K562 (cell line): ENCODE measurements around the gene RNU11. TPM values are rescaled to one million over a fixed set of nuclear protein-coding genes. Genes with fewer than 3 reads are reported as not detected.
A peak's percentile ranks its signal among the peaks of the same experiment; 100 is the strongest.

Experiments used
- ATF1 ChIP-seq, 2 experiments: fragments of 450-650 bp in 1 of 2; IDR thresholded peaks; 2 replicates each; pipeline ENCODE4 v1.6.1; 2016; ENCODE audit warnings: missing compliant biosample characterization in 1 of 2, missing genetic modification characterization in 1 of 2
- BRD4 ChIP-seq: fragments of 200-600 bp; sonication (generic); IDR thresholded peaks from 2 replicates; pipeline ENCODE4 v1.6.1; 2017; ENCODE audit warnings: inconsistent platforms
- CTBP1 ChIP-seq: fragments of 450-650 bp; IDR thresholded peaks from 2 replicates; pipeline ENCODE4 v1.6.1; 2016; ENCODE audit warnings: borderline replicate concordance
- DIDO1 ChIP-seq: fragments of 450-650 bp; IDR thresholded peaks from 2 replicates; pipeline ENCODE4 v1.6.1; 2016; ENCODE audit warnings: low read depth, missing biosample characterization, missing genetic modification characterization
- DNMT1 ChIP-seq: fragments of 450-650 bp; IDR thresholded peaks from 2 replicates; pipeline ENCODE4 v1.6.1; 2016; ENCODE audit warnings: antibody characterized with exemption, mild to moderate bottlenecking
- EP400 ChIP-seq: fragments of 450-650 bp; IDR thresholded peaks from 2 replicates; pipeline ENCODE4 v1.6.1; 2017; ENCODE audit warnings: antibody characterized with exemption, mild to moderate bottlenecking, moderate library complexity
- GATA2 ChIP-seq: sonication (generic); formaldehyde crosslinking; IDR thresholded peaks from 2 replicates; pipeline ENCODE4 v1.4.0; 2020; ENCODE audit warnings: mild to moderate bottlenecking, missing genetic modification reagents
- GTF2F1 ChIP-seq: IDR thresholded peaks from 2 replicates; pipeline ENCODE4 v1.6.1; 2011; ENCODE audit warnings: low read depth, low read length, improper control_type of control experiment
- ILF3 ChIP-seq: fragments of 450-650 bp; IDR thresholded peaks from 2 replicates; pipeline ENCODE4 v1.6.1; 2018; ENCODE audit warnings: antibody characterized with exemption, mild to moderate bottlenecking, moderate library complexity, borderline replicate concordance
- KDM5B ChIP-seq: fragments of 200-600 bp; sonication (generic); IDR thresholded peaks from 2 replicates; pipeline ENCODE4 v1.6.1; 2012; ENCODE audit warnings: low read depth, mild to moderate bottlenecking, moderate library complexity, low read length, control low read depth, inconsistent platforms; ENCODE audit not compliant: insufficient replicate concordance
- MEIS2 ChIP-seq: fragments of 450-650 bp; IDR thresholded peaks from 2 replicates; pipeline ENCODE4 v1.6.1; 2014; ENCODE audit warnings: mild to moderate bottlenecking; ENCODE audit not compliant: partially characterized antibody
- NONO ChIP-seq, 2 experiments: fragments of 200-400 bp in 1 of 2; fragments of 450-650 bp in 1 of 2; formaldehyde crosslinking in 1 of 2; IDR thresholded peaks; 2 replicates each; pipeline ENCODE4 v1.6.1; 2017; ENCODE audit warnings: low read depth in 2 of 2, mild to moderate bottlenecking in 2 of 2, moderate library complexity in 2 of 2, low read length in 1 of 2
- NR2C1 ChIP-seq, 2 experiments: fragments of 450-650 bp; IDR thresholded peaks; 2 replicates each; pipeline ENCODE4 v1.6.1; 2017; ENCODE audit warnings: mild to moderate bottlenecking in 2 of 2, antibody characterized with exemption in 1 of 2, inconsistent platforms in 1 of 2, missing compliant biosample characterization in 1 of 2, missing genetic modification characterization in 1 of 2
- OTX1 ChIP-seq: fragments of 450-650 bp; formaldehyde crosslinking; IDR thresholded peaks from 2 replicates; pipeline ENCODE4 v1.4.0; 2022; ENCODE audit warnings: mild to moderate bottlenecking
- PTTG1 ChIP-seq: fragments of 450-650 bp; IDR thresholded peaks from 2 replicates; pipeline ENCODE4 v1.6.1; 2016; ENCODE audit warnings: low read depth, mild to moderate bottlenecking, missing genetic modification characterization, missing compliant biosample characterization
- SMARCA4 ChIP-seq: fragments of 450-650 bp; IDR thresholded peaks from 2 replicates; pipeline ENCODE4 v1.6.1; 2016
- TEAD1 ChIP-seq, 2 experiments: fragments of 450-650 bp in 1 of 2; sonication (generic) in 1 of 2; formaldehyde crosslinking; IDR thresholded peaks; 2 replicates each; pipeline versions ENCODE4 v1.4.0 to v1.8.0; 2020 to 2022; ENCODE audit warnings: mild to moderate bottlenecking in 2 of 2, missing genetic modification reagents in 1 of 2
- YY1 ChIP-seq, 3 experiments: IDR thresholded peaks; 2 replicates each; pipeline ENCODE4 v1.6.1; 2011; ENCODE audit warnings: low read length in 2 of 3, mild to moderate bottlenecking in 2 of 3, moderate library complexity in 2 of 3, borderline replicate concordance in 1 of 3, control low read depth in 1 of 3, low read depth in 1 of 3; ENCODE audit not compliant: insufficient read depth in 3 of 3, insufficient replicate concordance in 2 of 3, control insufficient read depth in 1 of 3, insufficient read length in 1 of 3; ENCODE audit errors: extremely low read depth in 1 of 3
- ZBTB11 ChIP-seq, 3 experiments: fragments of 200-800 bp in 1 of 3; fragments of 250-450 bp in 1 of 3; fragments of 450-650 bp in 1 of 3; sonication (Bioruptor Pico) in 1 of 3; sonication (Bioruptor generic) in 1 of 3; formaldehyde crosslinking in 1 of 3; IDR thresholded peaks; 2 replicates each; pipeline versions ENCODE4 v1.6.1 to v1.8.0; 2016 to 2022; ENCODE audit warnings: mild to moderate bottlenecking in 2 of 3, missing genetic modification characterization in 2 of 3, missing compliant biosample characterization in 1 of 3, moderate library complexity in 1 of 3
- ZFX ChIP-seq: sonication (generic); formaldehyde crosslinking; IDR thresholded peaks from 2 replicates; pipeline ENCODE4 v1.8.0; 2022; ENCODE audit warnings: mild to moderate bottlenecking, missing genetic modification reagents, moderate library complexity
- ZNF551 ChIP-seq: fragments of 250-450 bp; sonication (Bioruptor Pico); IDR thresholded peaks from 2 replicates; pipeline ENCODE4 v1.5.0; 2021; ENCODE audit warnings: mild to moderate bottlenecking, moderate library complexity
- ZNF76 ChIP-seq: fragments of 250-450 bp; sonication (Bioruptor Pico); IDR thresholded peaks from 2 replicates; pipeline ENCODE4 v1.4.0; 2020; ENCODE audit warnings: mild to moderate bottlenecking, moderate library complexity, borderline replicate concordance
- ZNF79 ChIP-seq: fragments of 250-450 bp; sonication (Bioruptor Pico); IDR thresholded peaks from 2 replicates; pipeline ENCODE4 v1.4.0; 2020; ENCODE audit warnings: low read depth, mild to moderate bottlenecking, moderate library complexity
- polyA plus RNA-seq, 8 experiments: library from polyadenylated mRNA; depleted of rRNA in 4 of 8; stranded (reverse) in 5 of 8; unstranded in 3 of 8; fragments of >200 nt; fragmentation: Nextera tagmentation in 2 of 8; fragmentation: Illumina TruSeq in 1 of 8; extraction: Ambion mirVana in 2 of 8; extraction: Trizol in 1 of 8; gene quantifications; 2 replicates each; pipeline versions ENCODE4 v1.2.1 to v1.2.3, GENCODE V29; 2011 to 2014; ENCODE audit warnings: inconsistent platforms in 1 of 8, missing spikeins in 1 of 8
- total RNA-seq, 7 experiments: library from RNA; depleted of rRNA in 6 of 7; stranded (reverse); fragments of >200 nt in 6 of 7; fragmentation: Illumina TruSeq in 2 of 7; extraction: Trizol in 2 of 7; gene quantifications; 2 replicates each; pipeline versions ENCODE4 v1.2.1 to v1.2.3, GENCODE V29; 2011 to 2021; ENCODE audit warnings: low replicate concordance in 1 of 7

Gene RNU11
- total and polyA plus RNA-seq, 9 of the 15 experiments (the other 6 are each of a cell fraction or from before 2014, with no cell fraction given) = not detected

DNA sequence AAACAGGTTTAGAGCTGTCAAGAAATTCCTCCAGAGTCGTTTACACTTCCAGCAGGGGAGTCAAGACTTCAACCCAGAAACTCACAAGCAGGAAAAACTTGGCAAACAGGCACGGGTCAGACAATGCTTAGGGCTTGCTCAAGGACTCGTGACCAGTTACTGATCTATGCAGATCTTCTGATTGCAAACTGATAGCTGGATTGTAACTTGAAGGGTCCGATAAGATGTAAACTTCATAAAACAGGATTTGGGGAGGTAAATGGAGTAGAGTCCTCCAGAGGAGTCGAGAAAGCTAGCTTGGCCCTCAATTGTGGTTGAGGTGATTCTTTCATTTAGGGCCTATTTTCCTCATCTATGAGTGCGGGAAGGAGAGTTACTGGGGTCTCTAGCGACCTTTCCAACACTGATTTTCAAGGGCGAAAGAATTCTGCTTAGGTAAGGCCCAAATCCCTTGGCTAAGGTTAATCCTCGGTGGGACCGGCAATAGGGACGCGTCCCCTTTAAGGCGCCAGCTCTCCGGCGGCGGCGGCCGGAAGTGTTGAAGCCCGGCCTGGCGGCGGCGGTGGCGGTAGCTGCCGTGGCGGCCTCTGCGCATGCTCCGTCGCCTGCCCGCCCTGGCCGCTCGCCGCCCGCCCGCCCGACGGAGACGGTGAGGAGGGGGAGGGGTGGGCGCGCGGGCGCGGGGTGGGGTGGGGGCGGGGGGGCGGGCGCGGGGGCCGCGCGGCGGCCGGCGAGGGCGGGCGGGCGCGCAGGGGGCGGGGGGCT lies 20.0 kb downstream of the RNU11 start, which contains the start of gene GMEB1 (continued):
- 0 out of 4 replicates have a peak, but pooled peaks of 1 of the 2 experiments have one; percentile 25 for TF ChIP-seq NONO (IDR thresholded peaks at IDR 0.05; ENCODE audit: low read depth in 2 of 2, low read length in 1 of 2)
- TF ChIP-seq CTBP1 = peak; percentile 68
- peak; percentile 53; the same call in 1 of the 2 replicates for TF ChIP-seq SMARCA4
- TF ChIP-seq DNMT1 = no peak
- no peak for TF ChIP-seq ATF1 (CRISPR knock-in tag; IDR thresholded peaks at IDR 0.05)
- no peak for TF ChIP-seq ATF1 (tag; IDR thresholded peaks at IDR 0.05)
- no peak for TF ChIP-seq GATA2 (CRISPR knock-in tag)
- no peak for TF ChIP-seq PTTG1 (tag)
- TF ChIP-seq ILF3 = no peak
- 0 out of 2 replicates have a peak, but pooled peaks have one; percentile 35 for TF ChIP-seq GTF2F1
- peak in 1 of 3 experiments; percentile 89; a peak in 2 of 6 replicates for TF ChIP-seq ZBTB11 (CRISPR knock-in tag; IDR thresholded peaks at IDR 0.05)
- TF ChIP-seq BRD4 = peak; percentile 88; the same call in 1 of the 2 replicates
- no peak for TF ChIP-seq ZNF551
- TF ChIP-seq ZFX = peak; percentile 81
- peak; percentile 36 for TF ChIP-seq MEIS2
- peak; percentile 65; the same call in 1 of the 2 replicates for TF ChIP-seq ZNF79 (CRISPR knock-in tag)
- TF ChIP-seq OTX1 (CRISPR knock-in tag) = peak; percentile 74
- TF ChIP-seq ZNF76 (CRISPR knock-in tag) = peak; percentile 59; the same call in 1 of the 2 replicates
- no peak for TF ChIP-seq NR2C1 (IDR thresholded peaks at IDR 0.05)
- peak; percentile 32; the same call in 1 of the 2 replicates for TF ChIP-seq NR2C1 (tag; IDR thresholded peaks at IDR 0.05)
- TF ChIP-seq DIDO1 = peak; percentile 52; the same call in 1 of the 2 replicates
- TF ChIP-seq TEAD1 (CRISPR knock-in tag; IDR thresholded peaks at IDR 0.05) = no peak
- TF ChIP-seq KDM5B = peak; percentile 38
- peak; percentile 33; the same call in 1 of the 2 replicates for TF ChIP-seq EP400
- TF ChIP-seq YY1 (IDR thresholded peaks at IDR 0.05; ENCODE audit: borderline replicate concordance in 1 of 3, control insufficient read depth in 1 of 3, extremely low read depth in 1 of 3, insufficient read depth in 3 of 3, insufficient read length in 1 of 3, insufficient replicate concordance in 2 of 3, low read depth in 1 of 3, low read length in 2 of 3) = peak in 2 of 3 experiments; percentile 58 to 64
